SK-N-SH (cell line): ENCODE results near the gene LRIF1. TPM values are rescaled to one million over a fixed set of nuclear protein-coding genes. Genes with fewer than 3 reads are reported as not detected.

ENCODE experiments used
- CTCF ChIA-PET: fragments of 300-600, 350-600 bp; formaldehyde crosslinking; extraction: SDS; loops from one replicate; lab custom pipeline; 2021; lab: Yijun Ruan, JAX
- POLR2A ChIA-PET: fragments of 350-600 bp; sonication (Branson Sonifier 250); formaldehyde crosslinking; extraction: SDS; loops from one replicate; lab custom pipeline; 2020; ENCODE audit warnings: antibody characterized with exemption, inconsistent platforms; lab: Yijun Ruan, JAX
- DNase-seq: peaks from one replicate; pipeline ENCODE4 v3.0.0; 2012
- H2AFZ ChIP-seq: fragments of 200-600 bp; sonication (generic); 2 replicates; pipeline ENCODE4 v1.8.1; 2016; ENCODE audit warnings: antibody characterized with exemption, mild to moderate bottlenecking, low read depth
- H3F3A ChIP-seq: fragments of 200-600 bp; sonication (generic); replicated peaks from 2 replicates; pipeline ENCODE3; 2016; ENCODE audit warnings: antibody characterized with exemption, mild to moderate bottlenecking; ENCODE audit not compliant: insufficient read depth
- H3K27ac ChIP-seq, 2 experiments: fragments of 200-500 bp in 1 of 2; fragments of 200-600 bp in 1 of 2; sonication (Bioruptor generic) in 1 of 2; sonication (generic), shearing (Covaris generic) in 1 of 2; 2 replicates each; pipeline versions ENCODE4 v1.5.1 to v1.6.1; 2014 to 2016; ENCODE audit warnings: low read depth in 2 of 2, inconsistent platforms in 1 of 2, low read length in 1 of 2, mild to moderate bottlenecking in 1 of 2, mixed read lengths in 1 of 2
- H3K27me3 ChIP-seq: fragments of 200-600 bp; sonication (generic), shearing (Covaris generic); 2 replicates; pipeline ENCODE4 v1.6.1; 2016; ENCODE audit warnings: mixed run types; ENCODE audit not compliant: insufficient read depth
- H3K36me3 ChIP-seq, 2 experiments: fragments of 200-500 bp in 1 of 2; fragments of 200-600 bp in 1 of 2; sonication (Bioruptor generic) in 1 of 2; sonication (generic) in 1 of 2; replicated peaks in 1 of 2; 2 replicates each; pipeline versions ENCODE3 to v1.5.1; 2014 to 2016; ENCODE audit warnings: low read length in 1 of 2, mild to moderate bottlenecking in 1 of 2; ENCODE audit not compliant: insufficient read depth in 2 of 2, control insufficient read depth in 1 of 2
- H3K4me1 ChIP-seq, 2 experiments: fragments of 200-500 bp in 1 of 2; fragments of 200-600 bp in 1 of 2; sonication (Bioruptor generic) in 1 of 2; sonication (generic), shearing (Covaris generic) in 1 of 2; 2 replicates each; pipeline versions ENCODE4 v1.5.1 to v1.6.1; 2014 to 2016; ENCODE audit warnings: low read depth in 1 of 2, low read length in 1 of 2, mixed run types in 1 of 2; ENCODE audit not compliant: insufficient read depth in 2 of 2, control insufficient read depth in 1 of 2
- H3K4me2 ChIP-seq: fragments of 200-600 bp; sonication (generic), shearing (Covaris generic); 2 replicates; pipeline ENCODE4 v1.6.1; 2017; ENCODE audit warnings: mixed run types
- H3K4me3 ChIP-seq, 2 experiments: fragments of 200-500 bp in 1 of 2; fragments of 200-600 bp in 1 of 2; sonication (Bioruptor generic) in 1 of 2; sonication (generic), shearing (Covaris generic) in 1 of 2; 2 replicates each; pipeline versions ENCODE4 v1.5.1 to v1.8.1; 2014 to 2016; ENCODE audit warnings: low read depth in 2 of 2, inconsistent platforms in 1 of 2, low read length in 1 of 2, mild to moderate bottlenecking in 1 of 2, mixed read lengths in 1 of 2, moderate library complexity in 1 of 2
- H3K79me2 ChIP-seq: fragments of 200-600 bp; sonication (generic); 2 replicates; pipeline ENCODE4 v1.8.1; 2017; ENCODE audit warnings: mild to moderate bottlenecking; ENCODE audit not compliant: insufficient read depth
- H3K9ac ChIP-seq: fragments of 200-600 bp; sonication (generic); 2 replicates; pipeline ENCODE4 v1.6.1; 2017; ENCODE audit warnings: mixed run types
- H3K9me2 ChIP-seq: fragments of 200-600 bp; sonication (generic); 2 replicates; pipeline ENCODE4 v1.6.1; 2017; ENCODE audit warnings: mixed run types
- H3K9me3 ChIP-seq: fragments of 200-600 bp; sonication (generic); 2 replicates; pipeline ENCODE4 v1.6.1; 2017; ENCODE audit warnings: mixed run types, mild to moderate bottlenecking, moderate library complexity
- H4K20me1 ChIP-seq: fragments of 200-600 bp; sonication (generic); 2 replicates; pipeline ENCODE4 v1.6.1; 2017; ENCODE audit warnings: mild to moderate bottlenecking, mixed run types; ENCODE audit not compliant: insufficient read depth
- CTCF ChIP-seq: fragments of 200-600 bp; sonication (generic); IDR thresholded peaks from 2 replicates; pipeline ENCODE4 v1.6.1; 2017; ENCODE audit warnings: antibody characterized with exemption, mild to moderate bottlenecking, moderate library complexity
- ELF1 ChIP-seq: IDR thresholded peaks from 2 replicates; pipeline ENCODE4 v1.4.0; 2012
- EP300 ChIP-seq, 2 experiments: IDR thresholded peaks; 2 replicates each; pipeline versions ENCODE4 v1.4.0 to v1.6.1; 2012; ENCODE audit warnings: borderline replicate concordance in 1 of 2, low read depth in 1 of 2, low read length in 1 of 2
- EZH2phosphoT487 ChIP-seq: fragments of 200-600 bp; sonication (generic); IDR thresholded peaks from 2 replicates; pipeline ENCODE4 v1.6.1; 2017; ENCODE audit warnings: low read depth, mixed run types, mild to moderate bottlenecking, antibody characterized with exemption, moderate library complexity, borderline replicate concordance
- FOSL2 ChIP-seq: IDR thresholded peaks from 2 replicates; pipeline ENCODE4 v1.4.0; 2012; ENCODE audit warnings: low read depth, mild to moderate bottlenecking, moderate library complexity, borderline replicate concordance
- FOXM1 ChIP-seq: IDR thresholded peaks from 2 replicates; pipeline ENCODE4 v1.4.0; 2012; ENCODE audit warnings: low read depth, mild to moderate bottlenecking
- GABPA ChIP-seq: IDR thresholded peaks from 2 replicates; pipeline ENCODE4 v1.4.0; 2012; ENCODE audit warnings: low read depth, mild to moderate bottlenecking
- GATA2 ChIP-seq: sonication (generic); formaldehyde crosslinking; IDR thresholded peaks from 2 replicates; pipeline ENCODE4 v1.5.0; 2020; ENCODE audit warnings: mild to moderate bottlenecking, missing genetic modification reagents
- JUND ChIP-seq: IDR thresholded peaks from 2 replicates; pipeline ENCODE4 v1.4.0; 2012
- MAX ChIP-seq: IDR thresholded peaks from 2 replicates; pipeline ENCODE4 v1.4.0; 2012; ENCODE audit warnings: low read depth
- MEF2A ChIP-seq: IDR thresholded peaks from 2 replicates; pipeline ENCODE4 v1.4.0; 2012; ENCODE audit warnings: low read depth, borderline replicate concordance
- NFIC ChIP-seq: IDR thresholded peaks from 2 replicates; pipeline ENCODE4 v1.4.0; 2012; ENCODE audit warnings: borderline replicate concordance
- NRF1 ChIP-seq: IDR thresholded peaks from 2 replicates; pipeline ENCODE4 v1.6.1; 2012; ENCODE audit warnings: low read depth, mild to moderate bottlenecking, low read length
- POLR2AphosphoS5 ChIP-seq: IDR thresholded peaks from 2 replicates; pipeline ENCODE4 v1.6.1; 2012; ENCODE audit warnings: low read depth, low read length
- RAD21 ChIP-seq: IDR thresholded peaks from 2 replicates; pipeline ENCODE4 v1.6.1; 2012; ENCODE audit warnings: mild to moderate bottlenecking, low read length
- RCOR1 ChIP-seq: fragments of 150-350 bp; IDR thresholded peaks from 2 replicates; pipeline ENCODE4 v1.6.1; 2017; ENCODE audit warnings: antibody characterized with exemption, low read length
- SIN3A ChIP-seq: IDR thresholded peaks from 2 replicates; pipeline ENCODE4 v1.6.1; 2012; ENCODE audit warnings: low read depth, mild to moderate bottlenecking, low read length, moderate library complexity, borderline replicate concordance
- SMC3 ChIP-seq: IDR thresholded peaks from 2 replicates; pipeline ENCODE4 v1.6.1; 2012; ENCODE audit warnings: low read depth, low read length, improper control_type of control experiment
- USF1 ChIP-seq: IDR thresholded peaks from 2 replicates; pipeline ENCODE4 v1.4.0; 2012; ENCODE audit warnings: low read depth, borderline replicate concordance
- YY1 ChIP-seq: IDR thresholded peaks from 2 replicates; pipeline ENCODE4 v1.4.0; 2012; ENCODE audit warnings: low read depth, mild to moderate bottlenecking
- WGBS: methylation state at CpG from one replicate; pipeline ENCODE4 v1.1.6; 2017; ENCODE audit warnings: low lambda C conversion rate; 5-methylcytosine and 5-hydroxymethylcytosine counted together
- polyA plus RNA-seq, 3 experiments: library from polyadenylated mRNA; depleted of rRNA; stranded (reverse); fragments of >200 nt; gene quantifications; 2 replicates each; pipeline ENCODE4 v1.2.3, GENCODE V29; 2012

Gene LRIF1
- polyA plus RNA-seq, 1 of the 3 experiments (the other 2 are of a cell fraction), result 6.6 TPM

- TF ChIP-seq ELF1 (no peak), EZH2phosphoT487 (no peak), FOXM1 (no peak), GABPA (no peak), POLR2AphosphoS5 (no peak)
These were observed 2.8 kb downstream of the LRIF1 start (continued) for GRCh38 chr1:110960777-110961420.

- POLR2A ChIA-PET, result no interaction called here
These were observed 5.9 kb downstream of the LRIF1 start for GRCh38 chr1:110957798-110958197.

More at GRCh38 chr1:110957798-110958197, 5.9 kb downstream of the LRIF1 start:
- Histone ChIP-seq H3K27ac (no peak overlapping the region), H3K79me2 (peaks cover 99% of the 10 kb centered on the region), H4K20me1 (peaks cover 72% of the 10 kb centered on the region), H3K4me2 (no peak overlapping the region), H3K9me3 (no peaks in the 10 kb centered on the region), H3K36me3 (peaks cover 12 to 51% of the 10 kb centered on the region in 2 experiments), H3K4me3 (no peak overlapping the region), H2AFZ (no peak overlapping the region), H3K9me2 (no peaks in the 10 kb centered on the region), H3K9ac (no peak overlapping the region), H3K4me1 (no peaks in the 10 kb centered on the region; a peak in 1 of 4 replicates), H3F3A (peaks cover 2% of the 10 kb centered on the region), H3K27me3 (no peaks in the 10 kb centered on the region)
- 95% methylated on average over 3 of the region's 3 CpGs for WGBS
- DNase-seq, result no peak
- CTCF ChIA-PET, result interaction anchor here (1.0 to 1.1 kb wide), 2 partner anchors 14 to 49 kb away, joined by 3 read pairs; no protein-coding TSS in a partner anchor
- no peak for TF ChIP-seq USF1
- no peak for TF ChIP-seq RCOR1
- TF ChIP-seq SMC3, result no peak
- TF ChIP-seq EP300 (IDR thresholded peaks at IDR 0.05; ENCODE audit: borderline replicate concordance in 1 of 2, low read depth in 1 of 2, low read length in 1 of 2), result no peak
- no peak for TF ChIP-seq MEF2A
- no peak for TF ChIP-seq MAX
- TF ChIP-seq YY1, result no peak
- TF ChIP-seq EZH2phosphoT487, result no peak
- TF ChIP-seq GABPA, result no peak
- no peak for TF ChIP-seq NFIC
- TF ChIP-seq CTCF, result no peak
- TF ChIP-seq SIN3A, result no peak
- no peak for TF ChIP-seq RAD21
- no peak for TF ChIP-seq GATA2 (CRISPR knock-in tag)
- TF ChIP-seq ELF1, result no peak
- TF ChIP-seq NRF1, result no peak
- no peak for TF ChIP-seq JUND
- no peak for TF ChIP-seq FOSL2
